GM12878 (cell line): Measurements from ENCODE around the gene DUS2. TPM values are rescaled to one million over a fixed set of nuclear protein-coding genes. Genes with fewer than 3 reads are reported as not detected.

Source experiments
- ATAC-seq: fragments of 200-7000 bp; cut with Tn5 transposase; 3 replicates; pipeline ENCODE4 v1.9.1; 2020; ENCODE audit warnings: mild to moderate bottlenecking, moderate library complexity
- BruUV-seq: library from RNA; stranded (reverse); fragments of 400-500 nt; replicated peaks from 2 replicates; lab custom pipeline; 2021; lab: Mats Ljungman, UMichigan
- CTCF ChIA-PET: fragments of 300-600 bp; sonication (Branson Sonifier 250); formaldehyde crosslinking; extraction: SDS; loops from one replicate; lab custom pipeline; 2021; ENCODE audit warnings: inconsistent platforms; lab: Yijun Ruan, JAX
- POLR2A ChIA-PET: fragments of 350-600 bp; formaldehyde crosslinking; extraction: SDS; loops from one replicate; lab custom pipeline; 2021; ENCODE audit warnings: inconsistent platforms; lab: Charles Lee
- RAD21 ChIA-PET: fragments of 300-600 bp; sonication (Branson Sonifier 250); formaldehyde crosslinking; loops from one replicate; lab custom pipeline; 2023; ENCODE audit warnings: antibody characterized with exemption; ENCODE audit not compliant: unreplicated experiment; lab: Charles Lee
- SMC1A ChIA-PET: fragments of 300-600 bp; sonication (Branson Sonifier 250); formaldehyde crosslinking; loops from one replicate; lab custom pipeline; 2023; ENCODE audit not compliant: unreplicated experiment, uncharacterized antibody; lab: Charles Lee
- DNase-seq: peaks from one replicate; pipeline ENCODE4 v3.0.0-alpha.2; 2011; ENCODE audit warnings: low read depth, low spot score
- FAIRE-seq: peaks from 3 replicates; lab custom pipeline; 2011; peaks lifted over from hg19 to GRCh38; lab: Jason Lieb, UNC
- H2AFZ ChIP-seq: 2 replicates; pipeline ENCODE4 v1.6.0; 2011; ENCODE audit warnings: low read depth, low read length, control low read depth; ENCODE audit not compliant: control insufficient read depth
- H3K27ac ChIP-seq: 2 replicates; pipeline ENCODE4 v1.5.1; 2011; ENCODE audit warnings: control low read depth; ENCODE audit not compliant: control insufficient read depth, insufficient read depth
- H3K27me3 ChIP-seq, 2 experiments: replicated peaks in 1 of 2; 2 replicates each; pipeline versions ENCODE4 v1.6.0 to v1.6.1; 2011; ENCODE audit warnings: low read length in 1 of 2; ENCODE audit not compliant: control insufficient read depth in 2 of 2, insufficient read depth in 2 of 2
- H3K36me3 ChIP-seq, 2 experiments: 2 replicates each; pipeline ENCODE4 v1.5.1; 2011; ENCODE audit warnings: low read length in 1 of 2; ENCODE audit not compliant: control insufficient read depth in 2 of 2, insufficient read depth in 2 of 2
- H3K4me1 ChIP-seq: 2 replicates; pipeline ENCODE4 v1.6.1; 2011; ENCODE audit warnings: mild to moderate bottlenecking, low read length, moderate library complexity, mixed read lengths; ENCODE audit not compliant: control insufficient read depth, insufficient read depth
- H3K4me2 ChIP-seq: 2 replicates; pipeline ENCODE4 v1.6.0; 2011; ENCODE audit warnings: control low read depth; ENCODE audit not compliant: control insufficient read depth, insufficient read depth
- H3K4me3 ChIP-seq: fragments of 200-600 bp; sonication (generic); 2 replicates; pipeline ENCODE4 v1.5.1; 2016
- H3K79me2 ChIP-seq: 2 replicates; pipeline ENCODE4 v1.6.0; 2011; ENCODE audit warnings: low read length; ENCODE audit not compliant: control insufficient read depth, insufficient read depth
- H3K9ac ChIP-seq: 2 replicates; pipeline ENCODE4 v1.8.0; 2011; ENCODE audit warnings: low read length, control low read depth, mixed read lengths; ENCODE audit not compliant: control insufficient read depth, insufficient read depth
- H3K9me3 ChIP-seq: replicated peaks from 3 replicates; pipeline ENCODE4 v1.5.1; 2011; ENCODE audit warnings: mild to moderate bottlenecking, low read length; ENCODE audit not compliant: control insufficient read depth, insufficient read depth
- H4K20me1 ChIP-seq: 2 replicates; pipeline ENCODE4 v1.6.0; 2011; ENCODE audit not compliant: control insufficient read depth, insufficient read depth
- ASH2L ChIP-seq: fragments of 300-600, 200-600 bp; sonication (generic); IDR thresholded peaks from 2 replicates; pipeline ENCODE4 v1.6.1; 2017; ENCODE audit warnings: low read depth, mild to moderate bottlenecking, borderline replicate concordance
- E2F4 ChIP-seq: IDR thresholded peaks from 2 replicates; pipeline ENCODE4 v1.6.1; 2012; ENCODE audit warnings: low read depth, low read length, improper control_type of control experiment
- EGR1 ChIP-seq, 2 experiments: IDR thresholded peaks; 1 replicate in 1 of 2; 2 replicates in 1 of 2; pipeline ENCODE4 v1.6.1; 2011 to 2012; ENCODE audit warnings: low read depth in 2 of 2, low read length in 2 of 2, borderline replicate concordance in 1 of 2, mild to moderate bottlenecking in 1 of 2, moderate library complexity in 1 of 2
- ELK1 ChIP-seq: IDR thresholded peaks from 2 replicates; pipeline ENCODE4 v1.6.1; 2012; ENCODE audit warnings: low read depth, low read length, improper control_type of control experiment
- ETV6 ChIP-seq, 2 experiments: fragments of 450-650 bp in 1 of 2; IDR thresholded peaks in 1 of 2; conservative IDR thresholded peaks in 1 of 2; 2 replicates each; pipeline ENCODE4 v1.6.1; 2014; ENCODE audit warnings: antibody characterized with exemption in 1 of 2, borderline replicate concordance in 1 of 2, low read depth in 1 of 2, mild to moderate bottlenecking in 1 of 2, moderate library complexity in 1 of 2
- FOS ChIP-seq: IDR thresholded peaks from 3 replicates; pipeline ENCODE4 v1.6.1; 2011; ENCODE audit warnings: borderline replicate concordance; ENCODE audit not compliant: insufficient read length; ENCODE audit errors: extremely low read depth
- MLLT1 ChIP-seq: fragments of 450-650 bp; IDR thresholded peaks from 2 replicates; pipeline ENCODE4 v1.6.1; 2016; ENCODE audit warnings: mild to moderate bottlenecking
- NFIC ChIP-seq: IDR thresholded peaks from 2 replicates; pipeline ENCODE4 v1.6.1; 2012; ENCODE audit warnings: low read depth, mild to moderate bottlenecking, inconsistent platforms, low read length, moderate library complexity
- PBX3 ChIP-seq: IDR thresholded peaks from 2 replicates; pipeline ENCODE4 v1.6.1; 2011; ENCODE audit warnings: mild to moderate bottlenecking, low read depth, low read length, moderate library complexity; ENCODE audit not compliant: insufficient replicate concordance
- POLR2A ChIP-seq: IDR thresholded peaks from 2 replicates; pipeline ENCODE4 v1.6.1; 2011; ENCODE audit warnings: low read depth, mild to moderate bottlenecking, low read length
- SMAD5 ChIP-seq: IDR thresholded peaks from 2 replicates; pipeline ENCODE4 v1.6.1; 2016; ENCODE audit warnings: antibody characterized with exemption, low read depth
- SPI1 ChIP-seq: IDR thresholded peaks from 2 replicates; pipeline ENCODE4 v1.6.1; 2011; ENCODE audit warnings: low read depth, mild to moderate bottlenecking, low read length, moderate library complexity, borderline replicate concordance; ENCODE audit not compliant: insufficient read depth
- STAT3 ChIP-seq: IDR thresholded peaks from 2 replicates; pipeline ENCODE4 v1.6.1; 2011; ENCODE audit warnings: low read depth, low read length, improper control_type of control experiment
- ZNF622 ChIP-seq: fragments of 450-650 bp; IDR thresholded peaks from 2 replicates; pipeline ENCODE4 v1.6.1; 2017; ENCODE audit warnings: mild to moderate bottlenecking, inconsistent platforms
- WGBS: methylation state at CpG from one replicate; pipeline ENCODE4 v1.1.6; 2016; ENCODE audit warnings: low lambda C conversion rate; ENCODE audit not compliant: insufficient replicate concordance, insufficient coverage; ENCODE audit errors: missing lambda C conversion rate; 5-methylcytosine and 5-hydroxymethylcytosine counted together
- in situ Hi-C: fragments of 300-500 bp; cut with MboI; formaldehyde crosslinking; loops from 9 replicates; pipeline ENCODE4 v1.14.3; 2018; ENCODE audit warnings: mixed read lengths
- intact Hi-C: fragments of 100-400 bp; cut with micrococcal nuclease; formaldehyde crosslinking; loops from one replicate; pipeline ENCODE4 v1.14.2; 2022; ENCODE audit not compliant: unreplicated experiment
- polyA plus RNA-seq, 11 experiments: library from polyadenylated mRNA; depleted of rRNA in 4 of 11; unstranded in 6 of 11; stranded (reverse) in 5 of 11; fragments of >200 nt; fragmentation: Nextera tagmentation in 4 of 11; fragmentation: Illumina TruSeq in 1 of 11; extraction: Ambion mirVana in 4 of 11; extraction: Trizol in 1 of 11; gene quantifications; 1 replicate in 1 of 11; 2 replicates in 10 of 11; pipeline versions ENCODE4 v1.2.1 to v1.2.3, GENCODE V29; 2011 to 2016; ENCODE audit warnings: inconsistent platforms in 2 of 11, missing spikeins in 2 of 11, low read depth in 1 of 11
- total RNA-seq, 4 experiments: library from RNA; depleted of rRNA in 3 of 4; stranded (reverse); fragments of >200 nt in 3 of 4; fragmentation: Illumina TruSeq in 1 of 4; extraction: Trizol in 1 of 4; gene quantifications; 2 replicates each; pipeline versions ENCODE4 v1.2.1 to v1.2.3, GENCODE V29; 2013 to 2021
- TF ChIP-seq, protein P1 (sequence below): fragments of 450-650 bp; IDR thresholded peaks from 2 replicates; pipeline ENCODE4 v1.6.1; 2018; ENCODE audit warnings: mild to moderate bottlenecking, low read depth, moderate library complexity; ENCODE audit not compliant: partially characterized antibody

Gene DUS2
- total and polyA plus RNA-seq, 10 of the 15 experiments (the other 5 are each of a cell fraction or from before 2014, with no cell fraction given) = 4.8 to 32.3 (median 25.5) TPM

DNA sequence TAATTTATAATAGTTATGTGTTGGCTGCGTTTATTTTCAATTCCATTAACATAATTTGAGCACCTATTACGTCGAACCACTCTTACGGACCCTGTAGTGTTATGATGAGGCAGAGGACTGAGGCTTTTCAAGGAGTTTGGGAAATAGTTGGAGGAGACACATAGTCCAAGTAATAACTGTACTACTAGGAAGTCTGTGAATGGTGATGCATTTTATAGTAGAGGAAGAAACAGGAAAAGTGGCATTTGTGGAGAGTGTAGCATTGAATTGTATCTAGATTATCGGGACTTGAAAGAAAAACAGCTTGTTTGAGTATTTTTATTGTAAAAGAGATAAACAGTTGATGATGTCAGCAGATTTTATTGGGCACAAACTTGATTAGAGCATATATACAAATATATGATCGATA is 63.8 kb downstream of the DUS2 start:
- ChIA-PET RAD21 (interaction anchor here (0.9 to 5.3 kb wide), 5 partner anchors 9 to 141 kb away, joined by 3 to 105 read pairs (median 3); no protein-coding TSS in a partner anchor), CTCF (interaction anchor here (1.0 to 8.8 kb wide), 6 partner anchors 9 to 143 kb away, joined by 3 to 109 read pairs (median 4); no protein-coding TSS in a partner anchor), SMC1A (interaction anchor here (1.0 to 6.6 kb wide), 6 partner anchors 9 to 271 kb away, joined by 3 to 67 read pairs (median 7); no protein-coding TSS in a partner anchor), POLR2A (interaction anchor here (0.7 to 6.1 kb wide), 5 partner anchors 14 to 178 kb away, joined by 3 to 135 read pairs (median 4); no protein-coding TSS in a partner anchor)
- H3K4me3 ChIP-seq = peak overlapping the region; percentile 88
- no peaks in the 10 kb centered on the region for H3K27me3 ChIP-seq
- TF ChIP-seq ZNF622 (no peak), ASH2L (no peak), EGR1 (IDR thresholded peaks at IDR 0.05; ENCODE audit: borderline replicate concordance in 1 of 2, low read depth in 2 of 2, low read length in 2 of 2) (no peak), E2F4 (no peak), ELK1 (no peak), POLR2A (no peak), NFIC (no peak), SMAD5 (no peak), FOS (no peak), ETV6 (conservative IDR thresholded peaks at IDR 0.05 in 1 of 2, IDR thresholded peaks at IDR 0.05 in 1 of 2; ENCODE audit: borderline replicate concordance in 1 of 2, low read depth in 1 of 2) (no peak), STAT3 (no peak), SPI1 (no peak), PBX3 (no peak), MLLT1 (no peak)
- TF ChIP-seq, protein P1, sequence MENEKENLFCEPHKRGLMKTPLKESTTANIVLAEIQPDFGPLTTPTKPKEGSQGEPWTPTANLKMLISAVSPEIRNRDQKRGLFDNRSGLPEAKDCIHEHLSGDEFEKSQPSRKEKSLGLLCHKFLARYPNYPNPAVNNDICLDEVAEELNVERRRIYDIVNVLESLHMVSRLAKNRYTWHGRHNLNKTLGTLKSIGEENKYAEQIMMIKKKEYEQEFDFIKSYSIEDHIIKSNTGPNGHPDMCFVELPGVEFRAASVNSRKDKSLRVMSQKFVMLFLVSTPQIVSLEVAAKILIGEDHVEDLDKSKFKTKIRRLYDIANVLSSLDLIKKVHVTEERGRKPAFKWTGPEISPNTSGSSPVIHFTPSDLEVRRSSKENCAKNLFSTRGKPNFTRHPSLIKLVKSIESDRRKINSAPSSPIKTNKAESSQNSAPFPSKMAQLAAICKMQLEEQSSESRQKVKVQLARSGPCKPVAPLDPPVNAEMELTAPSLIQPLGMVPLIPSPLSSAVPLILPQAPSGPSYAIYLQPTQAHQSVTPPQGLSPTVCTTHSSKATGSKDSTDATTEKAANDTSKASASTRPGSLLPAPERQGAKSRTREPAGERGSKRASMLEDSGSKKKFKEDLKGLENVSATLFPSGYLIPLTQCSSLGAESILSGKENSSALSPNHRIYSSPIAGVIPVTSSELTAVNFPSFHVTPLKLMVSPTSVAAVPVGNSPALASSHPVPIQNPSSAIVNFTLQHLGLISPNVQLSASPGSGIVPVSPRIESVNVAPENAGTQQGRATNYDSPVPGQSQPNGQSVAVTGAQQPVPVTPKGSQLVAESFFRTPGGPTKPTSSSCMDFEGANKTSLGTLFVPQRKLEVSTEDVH = no peak
- H3K9me3 ChIP-seq = no peaks in the 10 kb centered on the region
- H4K20me1 ChIP-seq = no peaks in the 10 kb centered on the region
- H3K79me2 ChIP-seq = peaks cover 61% of the 10 kb centered on the region
- in situ Hi-C loops (no loop called here), intact Hi-C loops (loop anchor here (5.0 kb wide), 1 partner anchor 40 kb away; no protein-coding TSS in a partner anchor)
- H2AFZ ChIP-seq = no peak overlapping the region
- peak overlapping the region; percentile 67 for H3K9ac ChIP-seq
- no peaks in the 10 kb centered on the region for H3K36me3 ChIP-seq
- WGBS = 12% methylated on average over 6 of the region's 6 CpGs
- no TSS peak for BruUV-seq
- DNase-seq (no peak), FAIRE-seq (no peak), ATAC-seq (no peak)
- peaks cover 25% of the 10 kb centered on the region for H3K4me1 ChIP-seq
- H3K27ac ChIP-seq = no peak overlapping the region
- H3K4me2 ChIP-seq = peak overlapping the region; percentile 87
